Measurements from ENCODE around the gene RBM33. TPM values are rescaled to one million over a fixed set of nuclear protein-coding genes. Genes with fewer than 3 reads are reported as not detected.

RBM33 gene
- total and polyA plus RNA-seq, 9 of the 15 experiments (the other 6 are each of a cell fraction or from before 2014, with no cell fraction given) = 4.4 to 80.7 (median 27.3) TPM

- Histone ChIP-seq H3K27ac (ENCODE audit: extremely low read depth, low read depth, low read length) (no peak overlapping the region), H3K9me1 (ENCODE audit: control insufficient read depth, insufficient read depth, low read length) (no peaks in the 10 kb centered on the region), H3K27me3 (ENCODE audit: control insufficient read depth in 2 of 2, insufficient read depth in 2 of 2, low read length in 2 of 2) (no peaks in the 10 kb centered on the region), H4K20me1 (replicated peaks; ENCODE audit: control insufficient read depth, insufficient read depth, low read length) (no peaks in the 10 kb centered on the region), H2AFZ (ENCODE audit: low read depth, low read length) (no peak overlapping the region), H3K4me2 (ENCODE audit: insufficient read depth, low read length) (no peak overlapping the region), H3K4me1 (replicated peaks in 1 of 2; ENCODE audit: control insufficient read depth in 2 of 2, insufficient read depth in 2 of 2, low read length in 2 of 2) (no peaks in the 10 kb centered on the region), H3K9me3 (replicated peaks; ENCODE audit: control insufficient read depth, insufficient read depth, low read depth, low read length) (peaks cover 10% of the 10 kb centered on the region), H3K79me2 (ENCODE audit: control insufficient read depth, insufficient read depth, low read length) (no peaks in the 10 kb centered on the region), H3K9ac (ENCODE audit: insufficient read depth in 1 of 2, low read depth in 2 of 2, low read length in 2 of 2) (no peak overlapping the region), H3K4me3 (no peak overlapping the region), H3K36me3 (ENCODE audit: control insufficient read depth, insufficient read depth, low read length) (no peaks in the 10 kb centered on the region)
- TF ChIP-seq KDM1A (IDR thresholded peaks at IDR 0.05) = peak; percentile 46 to 70; a peak in 3 of 4 replicates
- TF ChIP-seq, protein P1, sequence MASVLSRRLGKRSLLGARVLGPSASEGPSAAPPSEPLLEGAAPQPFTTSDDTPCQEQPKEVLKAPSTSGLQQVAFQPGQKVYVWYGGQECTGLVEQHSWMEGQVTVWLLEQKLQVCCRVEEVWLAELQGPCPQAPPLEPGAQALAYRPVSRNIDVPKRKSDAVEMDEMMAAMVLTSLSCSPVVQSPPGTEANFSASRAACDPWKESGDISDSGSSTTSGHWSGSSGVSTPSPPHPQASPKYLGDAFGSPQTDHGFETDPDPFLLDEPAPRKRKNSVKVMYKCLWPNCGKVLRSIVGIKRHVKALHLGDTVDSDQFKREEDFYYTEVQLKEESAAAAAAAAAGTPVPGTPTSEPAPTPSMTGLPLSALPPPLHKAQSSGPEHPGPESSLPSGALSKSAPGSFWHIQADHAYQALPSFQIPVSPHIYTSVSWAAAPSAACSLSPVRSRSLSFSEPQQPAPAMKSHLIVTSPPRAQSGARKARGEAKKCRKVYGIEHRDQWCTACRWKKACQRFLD (CRISPR knock-in tag; IDR thresholded peaks at IDR 0.05) = no peak
- ATAC-seq (no peak), DNase-seq (ENCODE audit: extremely low read depth in 1 of 4, low spot score in 3 of 4) (no peak), FAIRE-seq (no peak)
- POLR2A ChIA-PET = interaction anchor here (1.3 kb wide), 1 partner anchor 13 kb away, joined by 4 read pairs; the partner anchor contains the start of gene RBM33
- WGBS (ENCODE audit: insufficient coverage, low coverage, missing lambda C conversion rate) = 1% methylated on average over 3 of the region's 3 CpGs
- BruUV-seq (replicated peaks) = no TSS peak
- CTCF ChIA-PET (ENCODE audit: low intra/inter-chr PET ratio) = no interaction called here
- intact Hi-C loops (cut with micrococcal nuclease) (no loop called here), in situ Hi-C loops (cut with MboI) (no loop called here)
Observed at GRCh38 chr7:155631155-155631554, 13.3 kb upstream of the RBM33 start.

DNA sequence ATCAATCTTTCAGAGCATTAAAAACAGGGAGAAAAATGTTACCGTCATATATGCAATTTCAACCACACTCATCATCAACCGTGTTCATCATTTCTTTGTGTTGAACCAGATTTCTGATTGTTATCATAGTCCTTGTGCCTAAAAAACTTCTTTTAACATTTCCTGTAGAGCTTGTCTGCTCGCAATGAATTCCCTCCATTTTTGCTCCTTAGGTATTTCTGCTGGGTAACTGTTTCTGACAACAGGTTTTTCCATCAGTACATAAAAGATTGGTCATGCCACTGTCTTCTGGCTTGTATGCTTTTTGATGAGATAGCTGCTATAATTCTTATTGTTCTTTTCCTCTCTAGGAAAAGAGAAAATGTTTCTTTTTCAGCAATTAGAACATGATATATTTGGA, 8.6 kb upstream of the RBM33 start:
- BruUV-seq (replicated peaks) = no TSS peak
- Histone ChIP-seq H3K4me1 (replicated peaks in 1 of 2; ENCODE audit: control insufficient read depth in 2 of 2, insufficient read depth in 2 of 2, low read length in 2 of 2) (no peaks in the 10 kb centered on the region), H3K9me3 (replicated peaks; ENCODE audit: control insufficient read depth, insufficient read depth, low read depth, low read length) (peaks cover 29% of the 10 kb centered on the region), H3K27ac (ENCODE audit: extremely low read depth, low read depth, low read length) (no peak overlapping the region), H3K9me1 (ENCODE audit: control insufficient read depth, insufficient read depth, low read length) (no peaks in the 10 kb centered on the region), H3K4me2 (ENCODE audit: insufficient read depth, low read length) (no peak overlapping the region), H3K4me3 (no peak overlapping the region), H3K9ac (ENCODE audit: insufficient read depth in 1 of 2, low read depth in 2 of 2, low read length in 2 of 2) (no peak overlapping the region), H3K79me2 (ENCODE audit: control insufficient read depth, insufficient read depth, low read length) (no peaks in the 10 kb centered on the region), H2AFZ (ENCODE audit: low read depth, low read length) (no peak overlapping the region), H4K20me1 (replicated peaks; ENCODE audit: control insufficient read depth, insufficient read depth, low read length) (no peaks in the 10 kb centered on the region), H3K27me3 (ENCODE audit: control insufficient read depth in 2 of 2, insufficient read depth in 2 of 2, low read length in 2 of 2) (no peaks in the 10 kb centered on the region), H3K36me3 (ENCODE audit: control insufficient read depth, insufficient read depth, low read length) (0 out of 3 replicates have a peak, but pooled peaks cover 3% of the 10 kb centered on the region)
- intact Hi-C loops (cut with micrococcal nuclease) = no loop called here
- in situ Hi-C loops (cut with MboI) = no loop called here
- 58% methylated on average over 3 of the region's 3 CpGs for WGBS (ENCODE audit: insufficient coverage, low coverage, missing lambda C conversion rate)
- FAIRE-seq (no peak), DNase-seq (ENCODE audit: extremely low read depth in 1 of 4, low spot score in 3 of 4) (no peak), ATAC-seq (no peak)
- ChIA-PET CTCF (ENCODE audit: low intra/inter-chr PET ratio) (no interaction called here), POLR2A (no interaction called here)
- TF ChIP-seq KDM5B (IDR thresholded peaks at IDR 0.05; ENCODE audit: insufficient replicate concordance, low read depth, low read length) = no peak

Measured in K562 (cell line).